Natural killer cell (primary cell): ENCODE measurements around the gene SH3TC1. TPM values are rescaled to one million over a fixed set of nuclear protein-coding genes. Genes with fewer than 3 reads are reported as not detected.

Experiments
- ATAC-seq, 3 donors: fragments of 150-1000 bp in 2 of 3; fragments of 200-7000 bp in 1 of 3; cut with Tn5 transposase; 1 replicate in 1 of 3; 2 replicates in 2 of 3; pipeline ENCODE4 v1.10.0; 2021; ENCODE audit warnings: mild to moderate bottlenecking in 2 of 3, moderate library complexity in 2 of 3
- DNase-seq, 2 donors: peaks; one replicate each; pipeline versions ENCODE4 v3.0.0 to v3.0.0-alpha.2; 2013 to 2021; ENCODE audit warnings: mixed read lengths in 1 of 2
- H3K27ac ChIP-seq: one replicate; pipeline ENCODE4 v1.5.1; 2013; ENCODE audit warnings: mild to moderate bottlenecking, low read length
- H3K27me3 ChIP-seq: one replicate; pipeline ENCODE4 v1.6.1; 2013; ENCODE audit warnings: low read length; ENCODE audit not compliant: control insufficient read depth, insufficient read depth
- H3K36me3 ChIP-seq: one replicate; pipeline ENCODE4 v1.6.1; 2013; ENCODE audit warnings: low read length; ENCODE audit not compliant: control insufficient read depth, insufficient read depth
- H3K4me1 ChIP-seq: one replicate; pipeline ENCODE4 v1.6.1; 2013; ENCODE audit warnings: low read length; ENCODE audit not compliant: control insufficient read depth, insufficient read depth
- H3K4me3 ChIP-seq: one replicate; pipeline ENCODE4 v1.5.1; 2013; ENCODE audit warnings: low read length
- H3K9me3 ChIP-seq: one replicate; pipeline ENCODE4 v1.6.1; 2013; ENCODE audit warnings: low read length; ENCODE audit not compliant: control insufficient read depth, insufficient read depth
- H3K27ac Mint-ChIP-seq, 2 donors: one replicate each; pipeline ENCODE4 v1.8.0; 2022; ENCODE audit warnings: mild to moderate bottlenecking in 2 of 2, mixed read lengths in 2 of 2, moderate library complexity in 1 of 2
- H3K27me3 Mint-ChIP-seq, 2 donors: one replicate each; pipeline ENCODE4 v1.8.0; 2022; ENCODE audit warnings: low read depth in 2 of 2, mixed read lengths in 2 of 2
- H3K36me3 Mint-ChIP-seq: one replicate; pipeline ENCODE4 v1.8.0; 2022; ENCODE audit warnings: mixed read lengths
- H3K4me1 Mint-ChIP-seq, 2 donors: one replicate each; pipeline ENCODE4 v1.8.0; 2022; ENCODE audit warnings: mixed read lengths in 2 of 2
- H3K4me3 Mint-ChIP-seq: one replicate; pipeline ENCODE4 v1.8.0; 2022; ENCODE audit warnings: mild to moderate bottlenecking, moderate library complexity, mixed read lengths
- H3K9me3 Mint-ChIP-seq, 2 donors: one replicate each; pipeline ENCODE4 v1.8.0; 2022; ENCODE audit warnings: mixed read lengths in 2 of 2
- CTCF ChIP-seq: fragments of 200-600 bp; IDR thresholded peaks from one replicate; pipeline ENCODE4 v1.8.0; 2022; ENCODE audit warnings: antibody characterized with exemption
- WGBS: methylation state at CpG from one replicate; pipeline ENCODE4 v1.1.7; 2013; ENCODE audit warnings: missing lambda C conversion rate; ENCODE audit not compliant: insufficient coverage; 5-methylcytosine and 5-hydroxymethylcytosine counted together
- intact Hi-C: fragments of 100-400 bp; cut with micrococcal nuclease; formaldehyde crosslinking; loops from one replicate; pipeline ENCODE4 v1.14.2; 2022
- total RNA-seq, 4 donors: library from RNA; stranded (reverse); fragments of 120-200 nt in 1 of 4; gene quantifications; one replicate each; pipeline versions ENCODE4 v1.2.3 to v1.2.4, GENCODE V29; 2013 to 2022

SH3TC1 gene
- total RNA-seq, 3 donors from 2014 or later (not counting 1 experiment from before 2014, with no cell fraction given): 50.1 to 61.7 (median 54.9) TPM

GRCh38 chr4:8195841-8196458, 3.1 kb upstream of the SH3TC1 start:
- H3K36me3 ChIP-seq: no peaks in the 10 kb centered on the region
- Mint-ChIP-seq H3K27ac (peak overlapping the region in 1 of 2 donors; percentile 54), H3K4me1 (peaks cover 36 to 50% of the 10 kb centered on the region in 2 donors), H3K27me3 (peaks cover 0 to 3% of the 10 kb centered on the region in 2 donors), H3K36me3 (no peaks in the 10 kb centered on the region), H3K4me3 (no peak overlapping the region), H3K9me3 (no peaks in the 10 kb centered on the region)
- TF ChIP-seq CTCF: no peak
- DNase-seq (no peak), ATAC-seq (no peak)
- no peaks in the 10 kb centered on the region for H3K27me3 ChIP-seq
- no peak overlapping the region for H3K27ac ChIP-seq
- no peaks in the 10 kb centered on the region for H3K9me3 ChIP-seq
- peaks cover 44% of the 10 kb centered on the region for H3K4me1 ChIP-seq
- WGBS: 82% methylated on average over 20 of the region's 20 CpGs
- intact Hi-C loops: no loop called here
- no peak overlapping the region for H3K4me3 ChIP-seq

- intact Hi-C loops: no loop called here
- no peaks in the 10 kb centered on the region for H3K36me3 ChIP-seq
- peaks cover 33 to 56% of the 10 kb centered on the region in 2 donors for H3K4me1 Mint-ChIP-seq
- H3K9me3 Mint-ChIP-seq: no peaks in the 10 kb centered on the region
- H3K27ac Mint-ChIP-seq: peak overlapping the region in 1 of 2 donors; percentile 54
- ATAC-seq (no peak), DNase-seq (no peak)
- H3K27me3 ChIP-seq: no peaks in the 10 kb centered on the region
- no peaks in the 10 kb centered on the region for H3K9me3 ChIP-seq
- H3K4me1 ChIP-seq: peaks cover 52% of the 10 kb centered on the region
- TF ChIP-seq CTCF: no peak
- 94% methylated on average over 13 of the region's 13 CpGs for WGBS
- peaks cover 0 to 3% of the 10 kb centered on the region in 2 donors for H3K27me3 Mint-ChIP-seq
- H3K36me3 Mint-ChIP-seq: no peaks in the 10 kb centered on the region
- no peak overlapping the region for H3K4me3 ChIP-seq
- H3K27ac ChIP-seq: no peak overlapping the region
- H3K4me3 Mint-ChIP-seq: peak overlapping the region; percentile 28
Observed at GRCh38 chr4:8197521-8197920, 1.6 kb upstream of the SH3TC1 start.

GRCh38 chr4:8198206-8198905, 734 bp upstream of the SH3TC1 start:
- DNase-seq: no peak
- TF ChIP-seq CTCF: no peak
- Histone ChIP-seq H3K36me3 (no peaks in the 10 kb centered on the region), H3K27me3 (no peaks in the 10 kb centered on the region), H3K4me1 (peaks cover 52% of the 10 kb centered on the region), H3K27ac (peak overlapping the region; percentile 66), H3K9me3 (no peaks in the 10 kb centered on the region), H3K4me3 (no peak overlapping the region)
- Mint-ChIP-seq H3K27me3 (peaks cover 0 to 3% of the 10 kb centered on the region in 2 donors), H3K4me1 (peaks cover 26 to 53% of the 10 kb centered on the region in 2 donors), H3K4me3 (peak overlapping the region; percentile 96), H3K9me3 (no peaks in the 10 kb centered on the region), H3K27ac (peak overlapping the region; percentile 84 to 93), H3K36me3 (no peaks in the 10 kb centered on the region)
- intact Hi-C loops: loop anchor here (2.0 kb wide), 2 partner anchors 22 to 40 kb away; partner anchors contain the start of gene ABLIM2
- 52% methylated on average over 17 of the region's 17 CpGs for WGBS
- no peak for ATAC-seq
